ENCODE results near the gene MED16. TPM values are rescaled to one million over a fixed set of nuclear protein-coding genes. Genes with fewer than 3 reads are reported as not detected.

Gene MED16
- total RNA-seq, 4 donors from 2014 or later = 26.3 to 50.9 (median 37.2) TPM

DNA sequence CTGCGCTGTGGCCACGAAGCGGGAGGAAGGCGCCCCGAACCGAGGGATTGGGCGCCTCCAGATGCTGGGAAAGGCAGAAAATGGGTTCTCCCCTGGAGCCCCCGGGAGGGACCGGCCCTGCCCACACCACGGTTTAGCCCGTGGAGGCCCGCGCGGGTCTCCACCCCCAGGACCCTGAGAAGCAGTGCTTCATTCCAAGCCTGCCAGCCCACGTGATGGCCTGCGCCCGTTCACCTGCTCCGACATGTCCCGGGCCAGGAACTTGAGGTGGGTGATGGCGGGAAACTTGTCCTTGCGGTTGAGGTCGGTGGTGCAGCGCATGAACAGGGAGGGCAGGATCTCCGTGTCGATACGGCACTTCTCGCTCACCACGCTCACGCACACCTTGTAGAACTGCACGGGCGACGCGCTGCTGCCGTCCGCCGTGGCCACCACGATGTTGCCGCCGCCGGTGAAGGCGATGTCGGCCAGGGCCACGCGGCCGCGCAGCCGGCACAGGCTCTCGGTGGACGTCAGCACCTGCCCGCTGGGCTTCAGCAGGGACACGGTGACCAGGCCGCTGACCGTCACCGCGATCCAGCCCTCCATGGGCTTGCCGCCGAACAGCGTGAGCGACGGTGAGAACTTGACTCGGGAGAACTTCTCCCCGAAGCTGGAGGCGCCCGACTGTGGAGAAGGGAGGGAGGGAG lies 7.3 kb downstream of the MED16 start:
- H3K9me3 ChIP-seq = no peaks in the 10 kb centered on the region
- TF ChIP-seq EP300 (IDR thresholded peaks at IDR 0.05) (no peak), POLR2AphosphoS5 (IDR thresholded peaks at IDR 0.05) (no peak)
- H3K27me3 ChIP-seq = no peaks in the 10 kb centered on the region
- peaks cover 0 to 2% (median under 1%) of the 10 kb centered on the region in 4 donors for H3K4me1 ChIP-seq
- no peak for DNase-seq (ENCODE audit: extremely low spot score)
- peaks cover 52 to 100% (median 93%) of the 10 kb centered on the region in 4 donors for H3K36me3 ChIP-seq
- intact Hi-C loops (cut with DNase I) = no loop called here
- no peak overlapping the region for H3K27ac ChIP-seq (replicated peaks in 1 of 4)
- 92% methylated on average over 23 of the region's 64 CpGs for WGBS
- no peak overlapping the region for H3K4me3 ChIP-seq

DNA sequence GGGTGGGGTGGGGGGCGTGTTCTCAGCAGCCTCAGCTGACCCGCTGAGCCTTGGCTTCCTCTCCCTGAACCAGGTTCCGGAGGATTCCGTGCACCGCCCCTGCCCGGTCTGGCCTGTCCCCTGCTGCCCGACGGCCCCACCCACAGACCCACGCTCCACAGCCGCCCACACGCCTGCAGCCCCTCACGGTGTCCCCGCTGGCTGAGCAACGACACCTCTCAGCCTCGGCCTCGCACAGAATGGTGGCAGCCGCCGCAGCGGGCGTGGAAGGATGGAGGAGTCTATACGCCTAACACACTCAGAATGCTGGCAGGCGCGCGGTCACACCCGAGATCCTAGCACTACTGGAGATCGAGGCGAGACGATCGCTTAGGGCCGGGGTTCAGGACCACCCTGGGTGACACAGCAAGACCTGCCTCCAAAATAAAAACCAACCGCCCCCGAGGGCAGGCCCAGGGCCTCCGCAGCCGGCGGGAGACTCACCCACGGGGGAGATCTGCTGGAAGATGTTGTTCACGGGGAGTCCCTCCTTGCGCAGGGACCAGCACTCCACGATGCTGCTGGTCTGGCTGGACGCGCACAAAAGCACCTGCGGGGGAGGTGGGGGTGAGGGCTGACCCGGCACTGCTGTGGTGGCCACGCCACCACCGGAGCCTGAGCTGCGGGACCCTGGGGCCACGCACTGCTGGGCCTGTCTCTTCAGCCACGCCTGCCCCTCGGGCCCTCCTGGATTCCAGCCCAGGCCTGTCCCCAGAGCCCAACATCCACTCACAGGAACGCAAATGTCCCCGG lies 8.4 kb downstream of the MED16 start:
- Histone ChIP-seq H3K27ac (replicated peaks in 1 of 4) (no peak overlapping the region), H3K4me1 (no peaks in the 10 kb centered on the region), H3K36me3 (peaks cover 55 to 100% (median 95%) of the 10 kb centered on the region in 4 donors), H3K4me3 (no peak overlapping the region), H3K9me3 (no peaks in the 10 kb centered on the region), H3K27me3 (no peaks in the 10 kb centered on the region)
- DNase-seq (ENCODE audit: extremely low spot score) = no peak
- 90% methylated on average over 9 of the region's 51 CpGs for WGBS
- intact Hi-C loops (cut with DNase I) = no loop called here
- TF ChIP-seq POLR2A (IDR thresholded peaks at IDR 0.05; ENCODE audit: low read depth) (no peak), POLR2AphosphoS5 (IDR thresholded peaks at IDR 0.05) (no peak), EP300 (IDR thresholded peaks at IDR 0.05) (no peak)
- TF ChIP-seq, protein P1, sequence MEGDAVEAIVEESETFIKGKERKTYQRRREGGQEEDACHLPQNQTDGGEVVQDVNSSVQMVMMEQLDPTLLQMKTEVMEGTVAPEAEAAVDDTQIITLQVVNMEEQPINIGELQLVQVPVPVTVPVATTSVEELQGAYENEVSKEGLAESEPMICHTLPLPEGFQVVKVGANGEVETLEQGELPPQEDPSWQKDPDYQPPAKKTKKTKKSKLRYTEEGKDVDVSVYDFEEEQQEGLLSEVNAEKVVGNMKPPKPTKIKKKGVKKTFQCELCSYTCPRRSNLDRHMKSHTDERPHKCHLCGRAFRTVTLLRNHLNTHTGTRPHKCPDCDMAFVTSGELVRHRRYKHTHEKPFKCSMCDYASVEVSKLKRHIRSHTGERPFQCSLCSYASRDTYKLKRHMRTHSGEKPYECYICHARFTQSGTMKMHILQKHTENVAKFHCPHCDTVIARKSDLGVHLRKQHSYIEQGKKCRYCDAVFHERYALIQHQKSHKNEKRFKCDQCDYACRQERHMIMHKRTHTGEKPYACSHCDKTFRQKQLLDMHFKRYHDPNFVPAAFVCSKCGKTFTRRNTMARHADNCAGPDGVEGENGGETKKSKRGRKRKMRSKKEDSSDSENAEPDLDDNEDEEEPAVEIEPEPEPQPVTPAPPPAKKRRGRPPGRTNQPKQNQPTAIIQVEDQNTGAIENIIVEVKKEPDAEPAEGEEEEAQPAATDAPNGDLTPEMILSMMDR (IDR thresholded peaks at IDR 0.05) = no peak

DNA sequence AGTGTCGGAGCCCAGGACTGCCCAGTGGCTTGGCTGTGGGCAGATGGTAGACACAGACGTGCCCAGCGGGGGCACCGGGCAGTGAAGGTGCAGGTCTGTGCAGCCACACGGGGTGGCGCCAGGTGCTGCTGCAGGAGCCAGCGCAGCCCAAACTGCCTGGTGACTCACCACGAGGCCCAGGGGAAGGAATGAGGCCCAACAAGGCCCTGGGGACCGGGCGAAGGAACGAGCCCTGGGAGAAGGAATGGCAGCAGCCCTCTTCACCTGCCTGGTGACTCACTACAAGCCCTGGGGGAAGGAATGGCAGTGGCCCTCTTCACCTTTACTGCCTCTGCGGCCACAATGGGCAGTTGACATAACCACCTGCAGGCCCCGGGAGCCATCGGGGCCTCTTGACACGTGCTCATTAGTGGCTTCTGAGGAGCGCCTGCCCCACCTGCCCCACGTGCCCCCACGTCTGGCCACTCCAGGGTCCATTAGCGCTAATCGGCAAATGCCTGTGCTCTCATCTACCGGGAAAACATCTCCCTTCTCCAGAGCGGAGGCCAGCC lies 9.3 kb downstream of the MED16 start:
- Histone ChIP-seq H3K27me3 (no peaks in the 10 kb centered on the region), H3K9me3 (no peaks in the 10 kb centered on the region), H3K36me3 (peaks cover 52 to 100% (median 94%) of the 10 kb centered on the region in 4 donors), H3K4me3 (no peak overlapping the region), H3K27ac (replicated peaks in 1 of 4) (no peak overlapping the region), H3K4me1 (no peaks in the 10 kb centered on the region)
- DNase-seq (ENCODE audit: extremely low spot score) = no peak
- intact Hi-C loops (cut with DNase I) = no loop called here
- TF ChIP-seq POLR2A (IDR thresholded peaks at IDR 0.05; ENCODE audit: low read depth) (no peak), POLR2AphosphoS5 (IDR thresholded peaks at IDR 0.05) (no peak), EP300 (IDR thresholded peaks at IDR 0.05) (no peak)
- TF ChIP-seq, protein P1 (IDR thresholded peaks at IDR 0.05) = no peak
- WGBS = 88% methylated on average over 14 of the region's 22 CpGs

DNA sequence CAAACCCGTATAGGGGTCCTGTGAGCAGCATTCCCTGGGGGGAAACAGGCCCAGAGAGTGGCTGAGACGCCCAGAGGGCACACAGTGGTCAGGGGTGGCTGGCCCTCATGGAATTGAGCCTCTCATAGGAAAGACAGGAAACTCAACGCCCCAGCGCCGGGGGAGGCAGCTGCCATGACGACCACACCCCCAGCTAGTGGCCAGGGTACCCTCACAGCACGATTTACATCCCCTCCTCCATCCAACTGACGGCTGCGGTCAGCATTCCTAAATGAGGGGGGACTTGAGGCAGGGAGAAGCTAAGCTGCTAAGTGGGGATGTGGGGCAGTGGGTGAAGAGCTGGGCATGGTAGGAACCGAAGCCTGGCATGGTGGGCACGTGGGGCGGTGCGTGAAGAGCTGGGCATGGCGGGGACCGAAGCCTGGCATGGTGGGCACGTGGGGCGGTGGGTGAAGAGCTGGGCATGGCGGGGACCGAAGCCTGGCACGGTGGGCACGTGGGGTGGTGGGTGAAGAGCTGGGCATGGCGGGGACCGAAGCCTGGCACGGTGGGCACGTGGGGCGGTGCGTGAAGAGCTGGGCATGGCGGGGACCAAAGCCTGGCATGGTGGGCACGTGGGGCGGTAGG lies 10.0 kb downstream of the MED16 start:
- no peak for DNase-seq (ENCODE audit: extremely low spot score)
- Histone ChIP-seq H3K4me1 (no peaks in the 10 kb centered on the region), H3K4me3 (no peak overlapping the region), H3K27ac (replicated peaks in 1 of 4) (no peak overlapping the region), H3K27me3 (no peaks in the 10 kb centered on the region), H3K36me3 (peaks cover 48 to 98% (median 89%) of the 10 kb centered on the region in 4 donors), H3K9me3 (no peaks in the 10 kb centered on the region)
- TF ChIP-seq, protein P1 (IDR thresholded peaks at IDR 0.05) = no peak
- no peak for TF ChIP-seq POLR2A (IDR thresholded peaks at IDR 0.05; ENCODE audit: low read depth)
- TF ChIP-seq EP300 (IDR thresholded peaks at IDR 0.05) = no peak
- TF ChIP-seq POLR2AphosphoS5 (IDR thresholded peaks at IDR 0.05) = no peak
- 92% methylated on average over 25 of the region's 30 CpGs for WGBS
- intact Hi-C loops (cut with DNase I) = no loop called here
